Activated T-cell treated with anti-CD3 and anti-CD28 coated beads for 1 hour (primary cell): ENCODE measurements around the gene IL26.

ENCODE experiments used
- DNase-seq: peaks from one replicate; pipeline ENCODE4 v3.0.0-alpha.2; 2020; ENCODE audit warnings: low read depth

Gene IL26, protein sequence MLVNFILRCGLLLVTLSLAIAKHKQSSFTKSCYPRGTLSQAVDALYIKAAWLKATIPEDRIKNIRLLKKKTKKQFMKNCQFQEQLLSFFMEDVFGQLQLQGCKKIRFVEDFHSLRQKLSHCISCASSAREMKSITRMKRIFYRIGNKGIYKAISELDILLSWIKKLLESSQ

DNA sequence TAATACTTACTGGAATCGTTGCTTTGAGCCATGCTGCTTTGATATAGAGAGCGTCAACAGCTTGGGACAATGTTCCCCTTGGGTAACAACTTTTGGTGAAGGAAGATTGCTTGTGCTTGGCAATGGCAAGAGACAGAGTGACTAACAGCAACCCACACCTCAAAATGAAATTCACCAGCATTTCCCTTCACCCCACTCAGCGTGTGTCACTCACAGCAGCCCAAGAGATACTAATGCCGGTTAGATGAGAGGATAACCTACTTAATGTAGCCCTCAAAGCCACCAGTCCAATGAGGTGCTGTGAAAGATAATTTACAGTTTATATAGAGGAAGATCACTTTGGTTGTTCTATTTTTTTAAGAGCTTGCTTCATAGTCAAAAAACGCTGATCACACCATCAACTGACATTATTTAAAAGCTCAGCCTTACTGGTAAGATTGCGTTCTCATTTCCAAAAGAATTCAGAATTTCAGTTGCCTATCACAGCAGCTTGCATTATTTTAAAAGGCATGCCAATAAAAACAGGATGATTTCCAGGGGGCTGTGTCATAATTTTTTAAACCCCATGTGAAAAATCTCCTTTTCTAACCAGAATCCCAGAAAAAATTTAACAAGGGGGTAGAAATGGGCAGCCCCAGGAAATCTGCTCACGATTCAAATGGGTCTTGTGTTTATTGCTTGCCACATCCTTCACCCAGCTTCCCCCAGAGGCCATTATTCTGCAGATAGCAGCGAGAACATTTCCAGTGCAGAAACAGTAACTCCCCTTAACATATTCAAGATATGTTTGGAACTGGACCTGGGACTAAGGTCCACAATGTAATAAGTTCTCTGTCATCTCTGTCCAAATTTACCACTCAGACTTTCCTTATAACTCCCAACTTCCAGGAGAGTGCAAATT, at the start of gene IL26:
TSS of gene IL26 (minus strand) at position 235 of the 901 bp plus-strand sequence. CDS start at position 181, 54 bp downstream.
- DNase-seq, result no peak

DNA sequence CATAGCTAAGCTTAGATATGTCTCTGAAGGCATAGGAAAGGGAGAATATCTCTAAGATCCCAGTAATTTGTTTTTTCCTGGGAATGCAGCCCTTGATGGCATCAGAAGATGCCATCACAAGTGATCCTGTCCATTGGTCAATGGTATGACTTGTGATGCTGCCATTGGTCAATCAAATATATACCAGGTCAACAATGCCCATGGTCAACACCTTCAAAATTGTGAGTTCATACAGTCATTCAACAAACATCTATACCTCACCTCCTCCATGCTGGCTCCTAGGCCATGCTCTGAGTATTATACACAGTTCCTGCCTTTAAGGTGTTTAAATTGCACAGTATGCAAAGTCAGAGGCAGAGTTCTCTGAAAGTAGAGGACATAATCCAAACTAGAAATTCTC, 47.1 kb upstream of the IL26 start:
- no peak for DNase-seq

DNA sequence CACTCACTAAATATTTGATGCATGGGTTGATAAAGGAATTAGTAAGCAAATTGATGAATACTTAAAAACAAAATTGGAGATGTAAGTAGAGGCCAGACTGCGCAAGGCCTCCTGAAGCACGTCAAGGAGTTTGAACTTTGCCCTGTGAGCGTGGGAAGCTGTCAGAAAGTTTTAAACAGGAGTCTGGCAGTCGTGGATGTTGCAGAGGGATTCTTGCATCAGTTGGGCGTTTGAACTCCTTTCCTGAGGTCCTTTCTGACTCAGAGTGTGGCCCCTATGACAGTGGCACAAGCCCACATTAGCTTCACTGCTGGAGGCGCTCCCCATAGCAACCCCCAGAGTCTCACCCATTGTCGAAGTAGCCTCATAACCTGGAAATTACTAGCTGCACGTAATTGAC, 45.7 kb upstream of the IL26 start:
- no peak for DNase-seq

DNA sequence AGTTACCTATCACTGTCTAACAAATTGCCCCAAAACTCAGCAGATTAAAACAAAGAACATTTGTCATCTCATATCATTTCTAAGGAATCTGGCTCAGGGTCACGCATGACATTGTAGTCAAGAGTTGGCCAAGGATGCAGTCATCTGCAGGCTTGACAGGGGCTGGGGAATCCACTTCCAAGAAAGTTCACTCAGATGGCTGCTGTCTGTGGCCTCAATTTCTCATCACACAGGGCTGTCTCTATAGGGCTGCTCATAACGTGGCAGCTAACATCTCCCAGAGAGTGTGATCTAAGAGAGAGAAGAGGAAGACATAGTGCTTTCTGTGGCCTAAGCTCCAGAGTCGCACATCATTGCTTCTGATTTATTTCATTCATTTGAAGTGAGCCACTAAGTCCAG, 44.7 kb upstream of the IL26 start:
- no peak for DNase-seq

DNA sequence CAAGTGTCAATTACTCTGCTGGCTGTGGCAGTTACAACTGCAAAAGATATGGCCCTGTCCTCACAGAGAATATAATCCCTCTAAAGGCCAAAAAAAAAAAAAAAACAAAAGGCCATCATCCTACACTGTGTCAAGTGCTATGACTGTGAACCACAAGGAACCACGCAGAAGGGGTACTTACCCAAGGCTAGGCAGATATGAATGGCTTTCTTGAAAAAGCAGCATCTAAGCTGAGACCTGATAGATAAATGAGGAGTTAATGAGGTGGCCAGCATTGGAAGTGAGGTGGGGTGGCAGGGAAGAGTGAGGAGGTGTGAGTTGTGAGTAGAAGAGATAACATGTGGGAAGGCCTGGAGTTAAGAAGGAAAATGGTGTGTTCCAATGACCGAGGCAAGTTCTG, 44.2 kb upstream of the IL26 start:
- no peak for DNase-seq

DNA sequence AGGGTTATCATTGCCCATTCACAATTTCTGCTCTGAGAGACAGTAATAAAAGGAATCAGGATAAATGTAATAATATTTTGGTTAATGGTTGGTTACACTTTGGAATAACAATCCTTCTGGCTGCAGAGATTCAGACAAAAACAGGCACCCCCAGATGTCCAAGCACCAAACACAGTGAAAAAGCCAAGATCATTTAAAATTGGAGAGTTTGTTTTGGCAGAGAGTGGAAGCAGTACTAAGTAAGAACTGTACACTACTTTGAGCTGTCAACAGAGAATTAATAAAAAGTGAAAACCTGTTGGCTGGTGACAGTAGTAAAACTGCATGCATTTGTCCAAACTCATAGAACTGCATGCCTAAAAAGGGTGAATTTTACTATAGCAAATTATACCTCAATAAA, 43.4 kb upstream of the IL26 start:
- DNase-seq, result no peak

DNA sequence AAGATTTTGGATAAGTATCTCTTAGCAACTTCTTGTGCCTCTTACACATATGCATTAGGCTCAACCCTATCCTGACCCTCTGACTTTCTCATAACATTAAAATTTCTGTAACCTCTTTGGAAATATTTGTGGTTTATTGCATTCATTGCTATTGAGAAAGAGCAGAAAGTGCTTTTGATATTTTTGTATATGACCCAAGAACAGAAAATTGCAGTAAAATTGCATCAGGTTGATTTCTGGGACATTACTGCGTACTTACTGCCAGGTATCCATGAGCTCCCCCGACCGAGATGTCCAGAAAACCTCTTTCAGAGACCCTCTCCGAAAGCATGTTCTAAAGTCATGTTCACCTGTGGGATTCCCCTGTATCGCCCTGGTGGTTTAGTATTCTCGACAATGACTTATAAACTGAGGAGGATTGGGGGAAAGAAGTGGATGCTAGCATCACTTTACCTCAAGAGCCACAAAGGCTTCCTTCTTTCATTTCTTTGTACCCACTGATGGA, 42.3 kb upstream of the IL26 start:
- DNase-seq, result no peak

DNA sequence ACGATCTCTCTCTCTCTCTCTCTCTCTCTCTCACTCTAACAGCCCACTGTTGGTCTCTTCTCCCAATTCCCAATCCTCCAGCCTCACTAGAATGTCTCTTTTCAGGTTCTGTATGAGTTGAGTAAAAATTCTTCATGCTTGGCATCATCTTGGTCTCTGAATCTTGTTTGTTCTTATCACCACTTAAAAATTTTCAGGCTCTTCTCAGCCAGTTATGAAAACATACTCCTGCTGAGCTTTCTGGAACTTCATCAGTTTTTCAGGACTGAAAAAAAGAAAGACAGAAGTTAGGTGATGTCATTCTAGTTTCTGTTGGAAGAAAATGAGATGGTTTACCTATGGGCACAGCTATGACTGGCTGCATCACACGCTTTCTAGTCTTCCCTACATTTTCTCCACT, 39.2 kb upstream of the IL26 start:
- DNase-seq, result no peak

DNA sequence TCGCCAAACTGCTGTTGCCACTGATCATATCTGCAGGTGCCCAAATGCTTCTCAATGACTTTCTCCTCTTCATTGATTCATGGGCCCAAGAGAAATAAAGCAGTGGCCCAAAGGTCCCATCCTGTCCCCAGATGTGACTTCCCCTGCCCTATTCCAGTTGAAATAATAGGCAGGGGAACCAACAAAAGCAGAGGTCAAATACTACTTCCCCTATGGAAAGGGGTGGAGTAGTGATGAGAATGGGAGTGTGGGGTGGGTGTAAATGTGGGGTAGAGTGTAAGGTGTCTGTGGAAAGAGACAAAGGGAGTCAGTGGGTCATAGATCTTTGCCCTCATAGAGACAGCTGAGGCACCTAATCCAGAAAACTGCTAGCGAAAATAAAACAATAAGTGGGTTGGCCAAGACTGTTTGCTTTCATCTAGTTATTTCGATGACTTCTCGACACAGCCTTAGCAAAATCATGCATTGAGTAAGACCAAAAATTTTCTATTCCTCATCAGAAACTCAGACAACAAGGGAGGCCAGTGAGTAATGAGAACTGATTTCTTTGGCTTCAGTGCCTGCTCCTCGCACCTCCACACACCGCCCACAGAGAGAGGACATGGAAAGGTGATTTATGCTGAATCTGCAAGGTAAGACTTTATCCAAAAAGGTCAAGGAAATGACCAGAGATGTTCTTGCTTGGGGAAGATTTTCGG, 38.7 kb upstream of the IL26 start:
- DNase-seq, result no peak

DNA sequence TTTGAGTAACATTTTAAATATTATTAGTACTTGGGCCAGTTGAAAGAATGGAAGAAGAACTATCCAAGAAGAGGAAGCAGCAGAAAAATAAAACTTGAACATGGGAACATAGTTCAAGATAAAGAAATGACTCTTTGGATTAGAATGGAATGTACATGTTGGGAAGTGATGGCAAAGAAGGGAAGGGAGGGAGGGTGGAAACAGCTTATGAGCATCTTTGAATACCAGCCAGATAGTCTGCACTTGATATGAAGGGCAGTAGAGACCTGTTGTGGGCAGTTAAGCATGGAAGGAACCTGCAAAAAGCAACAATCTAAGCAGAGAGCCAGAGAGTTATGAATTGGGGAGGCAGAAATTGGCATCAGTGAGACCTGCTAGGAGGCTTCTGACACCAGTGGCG, 37.8 kb upstream of the IL26 start:
- DNase-seq, result no peak

DNA sequence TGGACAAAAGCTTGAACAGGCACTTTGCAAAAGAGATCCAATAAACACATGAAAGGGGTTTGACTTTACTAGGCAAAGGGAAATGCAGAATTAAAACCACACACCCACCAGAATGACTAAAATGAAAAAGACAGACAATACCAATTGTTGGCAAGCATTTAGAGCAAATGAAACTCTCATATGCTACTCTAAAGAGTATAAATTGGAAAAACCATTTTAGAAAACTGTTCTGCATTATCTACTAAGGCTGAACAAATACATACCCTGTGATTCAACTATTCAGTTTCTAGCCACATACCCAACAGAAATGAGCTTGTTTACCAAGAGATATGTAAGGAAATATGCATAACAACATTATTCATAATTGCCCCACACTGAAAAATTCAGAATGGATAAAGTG, 36.3 kb upstream of the IL26 start:
- DNase-seq, result no peak

DNA sequence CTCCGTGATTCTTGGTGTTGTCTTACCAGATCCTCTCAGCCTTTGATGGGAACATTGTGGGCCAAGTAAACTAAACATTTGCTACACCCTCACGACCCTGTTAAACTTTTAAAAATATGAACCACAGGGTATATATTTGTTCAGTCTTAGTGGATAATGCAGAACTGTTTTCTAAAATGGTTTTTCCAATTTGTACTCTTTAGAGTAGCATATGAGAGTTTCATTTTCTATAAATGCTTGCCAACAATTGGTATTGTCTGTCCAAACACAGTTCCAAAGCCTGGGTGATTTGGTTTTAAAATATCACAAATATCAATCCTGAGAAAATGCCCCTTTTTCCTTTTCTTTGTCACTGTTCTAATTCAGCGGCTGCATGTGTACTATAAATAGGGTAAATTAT, 34.5 kb upstream of the IL26 start:
- no peak for DNase-seq

DNA sequence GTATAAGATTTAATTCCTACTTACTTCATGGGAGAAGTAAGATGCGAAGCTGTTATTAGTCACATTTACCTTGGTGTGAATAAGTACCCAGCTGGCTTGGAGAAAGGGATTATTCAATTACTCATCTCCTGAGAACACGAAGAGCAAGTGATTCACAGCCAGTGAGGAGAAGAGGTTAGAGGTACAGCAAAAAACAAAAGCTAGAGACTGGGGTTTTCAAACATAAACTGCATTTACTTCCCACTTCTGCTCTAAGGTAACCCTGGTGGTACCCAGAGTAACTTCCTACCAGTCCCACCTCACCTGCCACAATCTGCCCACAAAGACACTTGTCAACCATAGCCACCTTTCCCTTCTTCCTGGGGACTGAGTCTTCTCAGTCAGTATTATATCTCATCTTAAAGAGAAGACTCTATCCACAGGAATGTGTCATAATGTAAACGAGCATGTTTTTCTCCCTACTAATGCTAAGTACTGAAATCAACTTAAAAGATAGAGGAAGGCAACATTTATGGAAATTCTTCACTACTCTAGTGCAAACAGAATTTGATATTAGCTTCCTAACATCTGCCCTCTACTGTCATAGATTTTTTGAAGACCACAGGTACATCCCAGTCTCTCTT, 33.8 kb upstream of the IL26 start:
- DNase-seq, result no peak

DNA sequence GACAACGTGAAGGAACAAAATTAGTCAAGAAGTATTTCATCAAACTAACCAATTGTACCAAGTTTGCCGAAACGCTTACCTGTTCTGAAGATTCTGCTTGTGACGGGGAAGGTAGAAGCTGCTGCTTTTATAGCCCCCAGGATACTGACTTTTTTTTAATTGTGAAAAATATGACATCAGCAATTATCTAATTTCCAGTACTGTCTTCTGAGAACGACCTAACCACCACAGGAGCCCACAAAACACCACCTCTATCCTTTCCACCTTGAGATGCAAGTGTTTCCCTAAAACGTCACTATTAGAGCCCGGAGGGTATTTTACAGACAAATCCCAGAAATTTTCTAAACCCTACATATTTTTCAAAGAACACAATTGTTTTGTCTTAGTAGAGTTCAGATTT, 27.9 kb upstream of the IL26 start, which contains the start of gene IL22:
TSS of gene IL22 (minus strand) at position 101 of the 400 bp plus-strand sequence. CDS start 156 bp downstream, outside the sequence.
- no peak for DNase-seq

DNA sequence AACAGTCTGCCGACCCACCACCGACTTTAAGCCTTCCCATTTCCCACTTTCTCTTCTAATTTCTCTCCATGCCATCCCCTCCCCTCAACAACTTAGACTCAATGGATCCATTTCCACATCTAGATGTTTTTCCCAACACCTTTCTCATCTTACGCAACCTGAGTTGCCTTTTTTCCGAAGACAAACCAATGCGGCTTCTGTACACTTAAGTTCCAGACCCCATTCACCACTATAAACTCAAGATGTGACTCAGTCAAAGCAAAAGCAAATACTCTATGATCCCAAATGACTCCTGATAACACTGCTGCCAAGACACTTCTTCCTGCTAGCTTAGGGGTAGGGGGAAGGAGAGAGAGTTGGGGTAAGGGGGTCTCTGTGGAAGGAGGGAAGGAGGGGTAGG, 26.5 kb upstream of the IL26 start:
- no peak for DNase-seq

DNA sequence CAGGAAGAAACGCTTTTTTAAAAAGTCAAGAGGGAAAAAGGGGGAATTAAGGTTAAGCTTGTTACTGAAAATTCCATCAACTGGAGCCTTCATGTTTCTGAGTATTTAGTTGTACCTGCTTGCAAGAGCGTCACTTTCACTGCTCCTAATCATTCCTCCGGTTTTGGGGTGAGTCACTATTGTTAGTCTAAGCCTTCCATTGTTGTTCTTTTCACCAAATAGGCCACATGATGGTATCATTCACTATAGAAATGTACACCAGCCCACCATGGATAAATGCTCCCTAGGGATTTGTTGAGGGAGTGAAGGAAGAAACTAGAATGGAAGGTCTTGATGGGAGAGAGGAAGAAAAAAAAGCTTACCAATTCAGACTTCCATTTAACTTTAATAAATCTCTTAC, 24.8 kb upstream of the IL26 start:
- no peak for DNase-seq

DNA sequence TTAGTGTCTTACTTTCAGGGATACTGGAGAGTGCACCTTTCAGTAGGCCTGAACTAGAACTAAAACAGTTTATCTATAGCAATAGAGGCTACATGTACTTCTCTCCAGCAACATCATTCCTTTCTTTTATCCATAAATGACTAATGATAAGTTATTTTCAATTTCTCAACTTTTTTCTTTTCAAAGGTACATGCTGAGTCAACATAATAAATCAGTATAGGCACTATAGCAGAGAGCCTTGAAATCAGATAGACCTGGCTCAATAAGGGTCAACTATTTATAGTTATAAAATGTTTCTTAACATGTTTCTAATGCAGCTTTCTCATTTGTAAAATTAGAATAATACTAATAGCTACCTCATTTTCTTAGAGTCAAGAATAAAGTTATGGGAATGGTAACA, 22.2 kb upstream of the IL26 start:
- DNase-seq, result no peak

DNA sequence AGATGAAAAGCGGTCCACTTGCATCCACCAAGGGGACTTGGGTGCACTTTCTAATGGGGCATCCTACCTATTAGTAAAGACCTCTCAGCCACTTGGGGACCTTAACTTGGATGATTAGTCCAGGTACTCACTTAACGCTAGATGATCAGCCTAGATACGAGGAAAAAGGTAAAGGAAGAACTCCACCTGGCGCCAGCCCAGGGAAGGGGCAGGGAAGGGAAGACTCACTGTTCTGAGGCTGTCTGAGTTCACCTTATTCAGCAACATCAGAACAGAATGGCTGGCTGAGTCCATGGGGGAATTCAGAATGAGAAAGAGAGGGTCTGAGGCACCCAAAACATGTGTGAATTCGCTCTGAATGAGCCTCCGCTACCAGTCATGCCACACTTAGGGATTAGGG, 20.7 kb upstream of the IL26 start:
- no peak for DNase-seq

DNA sequence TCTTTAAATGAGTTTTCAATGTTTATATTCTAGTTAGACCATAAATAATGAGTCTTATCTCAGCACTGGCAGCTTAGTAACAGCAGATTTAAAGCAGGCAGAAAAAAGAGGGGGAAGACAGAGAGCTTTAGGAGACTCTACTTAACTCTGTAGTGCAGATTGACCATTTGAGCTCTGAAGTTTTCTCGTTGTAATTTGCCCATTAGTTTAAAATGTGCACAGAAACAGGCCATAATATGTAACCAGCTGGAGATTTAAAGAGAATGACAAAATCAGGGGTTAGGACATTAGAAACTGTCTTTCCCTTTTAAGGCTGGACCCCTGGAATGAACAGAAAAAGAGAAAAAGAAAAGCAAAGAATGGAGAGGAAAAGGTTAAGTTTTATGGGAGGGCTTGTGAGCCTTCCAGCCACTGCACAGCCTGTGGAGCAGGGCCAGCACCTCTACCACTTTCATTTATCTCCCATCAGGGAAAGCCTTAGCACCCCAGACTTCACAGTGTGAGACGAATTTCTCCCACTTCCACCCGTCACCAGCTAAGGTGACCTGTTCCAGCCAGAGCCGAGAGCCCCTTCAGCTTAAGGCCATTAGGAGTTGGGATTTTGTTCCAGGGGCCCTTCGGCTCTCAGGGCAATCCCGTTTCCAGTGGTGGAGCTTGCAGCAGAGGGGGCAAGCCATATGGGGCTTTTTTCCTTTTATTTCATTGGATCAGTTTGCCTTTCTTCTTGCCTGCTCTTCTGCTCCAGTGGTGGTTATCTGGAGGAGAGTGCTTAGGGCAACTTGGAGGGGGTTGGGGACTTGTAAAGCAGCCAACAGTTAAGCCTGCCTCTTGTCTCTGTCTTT, 19.8 kb upstream of the IL26 start:
- DNase-seq, result no peak

DNA sequence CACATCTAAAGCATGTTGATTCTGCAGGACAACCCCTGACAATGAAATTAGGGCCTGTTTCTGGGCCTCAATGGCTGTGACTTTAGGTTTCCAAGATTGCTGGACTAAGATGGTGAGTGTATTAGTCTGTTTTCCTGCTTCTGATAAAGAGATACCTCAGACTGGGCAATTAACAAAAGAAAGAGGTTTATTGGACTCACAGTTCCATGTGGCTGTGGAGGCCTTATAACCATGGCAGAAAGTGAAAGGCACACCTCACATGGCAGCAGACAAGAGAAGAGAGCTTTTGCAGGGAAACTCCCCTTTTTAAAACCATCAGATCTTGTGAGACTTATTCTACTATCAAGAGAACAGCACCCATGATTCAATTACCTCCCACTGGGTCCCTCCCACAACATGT, 17.2 kb upstream of the IL26 start:
- no peak for DNase-seq

DNA sequence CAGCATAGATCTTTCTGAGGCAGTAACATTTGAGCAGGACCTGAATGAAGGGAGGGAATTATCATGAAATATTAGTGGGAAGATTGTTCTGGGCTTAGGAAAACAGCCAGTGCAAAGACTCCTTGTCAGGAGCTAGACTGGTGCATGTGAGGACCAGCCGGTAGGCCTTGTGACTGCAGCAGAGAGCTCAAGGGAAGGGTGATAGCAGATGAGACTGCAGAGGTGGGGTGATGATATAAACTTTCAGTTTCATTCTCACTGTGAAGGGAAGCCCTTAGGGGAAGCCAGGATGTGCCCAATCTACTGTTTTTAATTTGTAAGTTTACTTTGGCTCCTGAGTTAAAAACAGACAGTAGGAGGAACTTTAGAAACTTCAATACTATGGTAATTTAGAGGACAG, 15.4 kb upstream of the IL26 start:
- peak; percentile 4 for DNase-seq

DNA sequence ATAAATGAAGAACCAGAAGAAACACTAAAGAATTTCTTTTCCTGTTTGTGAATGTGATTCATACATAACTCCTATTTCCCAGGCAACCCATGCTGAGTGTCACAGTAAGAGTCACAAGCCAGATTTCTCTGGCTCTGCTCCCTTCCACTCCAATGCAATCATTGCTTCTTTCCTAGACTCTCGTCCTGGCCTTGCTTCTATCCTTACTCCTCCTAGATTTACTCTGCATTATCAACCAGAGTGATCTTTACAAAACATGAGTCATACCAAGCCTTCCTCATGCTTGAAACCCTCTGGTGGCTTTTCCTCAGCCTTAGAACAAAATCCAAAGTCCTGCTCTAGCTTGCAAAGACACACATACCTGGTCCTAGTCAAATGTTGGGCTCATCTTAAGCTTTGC, 14.5 kb upstream of the IL26 start:
- DNase-seq, result no peak
